Upper lobe of left lung (tissue), 6 donors: ENCODE results near the gene RFTN1. TPM values are rescaled to one million over a fixed set of nuclear protein-coding genes. Genes with fewer than 3 reads are reported as not detected.

Experiments
- ATAC-seq, 2 donors: fragments of 200-7000 bp; cut with Tn5 transposase; one replicate each; pipeline ENCODE4 v1.9.1; 2022; ENCODE audit warnings: mild to moderate bottlenecking in 2 of 2, moderate library complexity in 2 of 2; ENCODE audit not compliant: low FRiP score in 2 of 2
- DNase-seq, 2 donors: peaks; one replicate each; pipeline ENCODE4 v3.0.0-alpha.2; 2019 to 2020
- H3K27ac ChIP-seq, 4 donors: fragments of 200-600 bp; sonication (generic); one replicate each; pipeline ENCODE4 v1.5.1; 2016 to 2019
- H3K27me3 ChIP-seq, 4 donors: fragments of 200-600 bp; sonication (generic); one replicate each; pipeline ENCODE4 v1.5.1; 2017 to 2019
- H3K36me3 ChIP-seq, 4 donors: fragments of 200-600 bp; sonication (generic); one replicate each; pipeline ENCODE4 v1.5.1; 2016 to 2019
- H3K4me1 ChIP-seq, 4 donors: fragments of 200-600 bp; sonication (generic); one replicate each; pipeline ENCODE4 v1.5.1; 2018 to 2019
- H3K4me3 ChIP-seq, 4 donors: fragments of 200-600 bp; sonication (generic); one replicate each; pipeline ENCODE4 v1.5.1; 2017 to 2019; ENCODE audit warnings: mild to moderate bottlenecking in 2 of 4, moderate library complexity in 1 of 4
- H3K9me3 ChIP-seq, 4 donors: fragments of 200-600 bp; sonication (generic); one replicate each; pipeline ENCODE4 v1.5.1; 2018 to 2019
- CTCF ChIP-seq, 6 experiments: fragments of 450-650 bp in 4 of 6; fragments of 200-600 bp in 2 of 6; sonication (generic) in 2 of 6; IDR thresholded peaks; one replicate each; pipeline ENCODE4 v1.5.1; 2016 to 2019; ENCODE audit warnings: antibody characterized with exemption in 6 of 6
- EP300 ChIP-seq, 4 donors: sonication (generic); formaldehyde crosslinking; IDR thresholded peaks; one replicate each; pipeline ENCODE4 v1.5.1; 2017; ENCODE audit warnings: antibody characterized with exemption in 4 of 4, control low read depth in 2 of 4
- POLR2A ChIP-seq, 4 donors: fragments of 450-650 bp; IDR thresholded peaks; one replicate each; pipeline ENCODE4 v1.5.1; 2016 to 2017; ENCODE audit warnings: antibody characterized with exemption in 4 of 4, mild to moderate bottlenecking in 2 of 4
- POLR2AphosphoS5 ChIP-seq, 2 donors: sonication (generic); formaldehyde crosslinking; IDR thresholded peaks; one replicate each; pipeline ENCODE4 v1.5.1; 2017; ENCODE audit warnings: antibody characterized with exemption in 2 of 2
- WGBS, 2 donors: methylation state at CpG; one replicate each; pipeline ENCODE4 v1.1.5; 2017 to 2018; 5-methylcytosine and 5-hydroxymethylcytosine counted together
- total RNA-seq, 6 donors: library from RNA; depleted of rRNA in 4 of 6; stranded (reverse); fragments of >200 nt in 4 of 6; gene quantifications; one replicate each; pipeline versions ENCODE4 v1.1.0 to v1.2.1, GENCODE V29; 2016 to 2021
- donor health status: DM: no; HTN: no; CAD: no; lungs with moderate emphysema.
- donor health status: DM: no; HTN: yes; CAD: no; lungs with severe emphysema.

The RFTN1 gene
- total RNA-seq, 6 donors from 2014 or later, result 62.1 to 121 (median 76.1) TPM

DNA sequence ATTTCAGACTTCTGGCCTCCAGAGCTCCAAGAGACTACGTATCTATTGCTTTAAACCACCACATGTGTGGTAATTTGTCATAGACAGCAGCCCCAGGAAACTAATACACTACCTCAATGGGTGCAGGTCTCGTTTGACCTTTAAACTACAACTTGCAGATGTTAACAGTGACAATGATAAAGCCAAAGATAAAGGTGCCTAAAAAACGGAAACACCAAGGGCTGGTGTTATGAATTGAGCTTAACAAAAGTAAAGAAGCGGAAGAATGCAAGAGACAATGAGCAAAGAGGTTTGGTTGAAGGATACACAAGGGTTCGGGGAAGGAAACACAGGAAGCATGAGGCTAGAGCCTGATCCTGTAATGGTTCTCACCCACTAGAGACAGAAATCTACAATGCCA is 50.8 kb downstream of the RFTN1 start:
- H3K27ac ChIP-seq, result no peak overlapping the region
- no peak for TF ChIP-seq CTCF (IDR thresholded peaks at IDR 0.05)
- TF ChIP-seq POLR2AphosphoS5 (IDR thresholded peaks at IDR 0.05), result no peak
- TF ChIP-seq POLR2A (IDR thresholded peaks at IDR 0.05), result no peak
- TF ChIP-seq EP300 (IDR thresholded peaks at IDR 0.05), result no peak
- ATAC-seq (no peak), DNase-seq (no peak)
- no peaks in the 10 kb centered on the region for H3K36me3 ChIP-seq
- no peaks in the 10 kb centered on the region for H3K9me3 ChIP-seq
- peaks cover 9 to 24% (median 12%) of the 10 kb centered on the region in 4 donors for H3K4me1 ChIP-seq
- no peak overlapping the region for H3K4me3 ChIP-seq
- no peaks in the 10 kb centered on the region for H3K27me3 ChIP-seq
- WGBS, 2 donors, result 65 to 75% methylated on average over 5 of the region's 5 CpGs

GRCh38 chr3:16461463-16462245 is 51.8 kb downstream of the RFTN1 start:
- no peaks in the 10 kb centered on the region for H3K36me3 ChIP-seq
- TF ChIP-seq EP300 (IDR thresholded peaks at IDR 0.05) (no peak), POLR2AphosphoS5 (IDR thresholded peaks at IDR 0.05) (no peak), POLR2A (IDR thresholded peaks at IDR 0.05) (no peak), CTCF (IDR thresholded peaks at IDR 0.05) (no peak)
- no peak for ATAC-seq
- no peak overlapping the region for H3K4me3 ChIP-seq
- 79 to 88% methylated on average over 3 of the region's 3 CpGs for WGBS, 2 donors
- H3K27me3 ChIP-seq, result no peaks in the 10 kb centered on the region
- no peaks in the 10 kb centered on the region for H3K9me3 ChIP-seq
- DNase-seq, result no peak
- no peak overlapping the region for H3K27ac ChIP-seq
- H3K4me1 ChIP-seq, result peaks cover 4 to 29% (median 15%) of the 10 kb centered on the region in 4 donors

GRCh38 chr3:16460886-16461285 is 52.6 kb downstream of the RFTN1 start:
- Histone ChIP-seq H3K4me1 (peaks cover 4 to 31% (median 17%) of the 10 kb centered on the region in 4 donors), H3K4me3 (no peak overlapping the region), H3K36me3 (no peaks in the 10 kb centered on the region), H3K27me3 (no peaks in the 10 kb centered on the region), H3K9me3 (no peaks in the 10 kb centered on the region), H3K27ac (peak overlapping the region in 2 of 4 donors; percentile 36 to 44)
- no peak for DNase-seq
- TF ChIP-seq CTCF (IDR thresholded peaks at IDR 0.05) (no peak), POLR2A (IDR thresholded peaks at IDR 0.05) (no peak), POLR2AphosphoS5 (IDR thresholded peaks at IDR 0.05) (no peak), EP300 (IDR thresholded peaks at IDR 0.05) (no peak)
- WGBS, 2 donors, result 67 to 72% methylated on average over 4 of the region's 4 CpGs
- no peak for ATAC-seq

DNA sequence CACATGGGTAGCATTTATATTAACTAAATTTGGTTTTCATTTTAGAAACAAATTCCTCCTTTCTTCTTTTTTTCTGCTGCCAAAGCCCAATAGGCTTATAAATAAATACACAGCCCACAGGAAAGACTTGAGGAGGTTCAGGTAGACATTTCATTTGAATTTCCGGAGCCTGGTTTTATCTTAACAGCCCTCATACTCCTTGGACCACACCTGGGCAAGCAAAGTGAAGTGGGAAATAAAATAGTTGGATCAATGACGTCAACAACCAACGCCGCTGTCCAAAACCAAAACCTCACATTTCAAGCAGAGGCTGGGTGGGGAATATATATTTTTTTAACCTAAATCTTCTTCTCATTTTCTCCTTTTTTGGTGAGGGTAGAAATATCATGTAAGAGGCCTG is 53.2 kb downstream of the RFTN1 start:
- WGBS, 2 donors, result 72 to 80% methylated on average over 4 of the region's 4 CpGs
- Histone ChIP-seq H3K4me1 (peaks cover 4 to 31% (median 17%) of the 10 kb centered on the region in 4 donors), H3K9me3 (no peaks in the 10 kb centered on the region), H3K36me3 (no peaks in the 10 kb centered on the region), H3K27ac (peak overlapping the region in 2 of 4 donors; percentile 36 to 44), H3K27me3 (no peaks in the 10 kb centered on the region), H3K4me3 (no peak overlapping the region)
- ATAC-seq (peak in 1 of 2 donors; percentile 57), DNase-seq (no peak)
- TF ChIP-seq POLR2AphosphoS5 (IDR thresholded peaks at IDR 0.05) (no peak), CTCF (IDR thresholded peaks at IDR 0.05) (no peak), POLR2A (IDR thresholded peaks at IDR 0.05) (no peak), EP300 (IDR thresholded peaks at IDR 0.05) (no peak)
